IMR-90 (cell line): Measurements from ENCODE around the gene CCDC171. TPM values are rescaled to one million over a fixed set of nuclear protein-coding genes. Genes with fewer than 3 reads are reported as not detected.

Source experiments
- ATAC-seq: fragments of 200-7000 bp; cut with Tn5 transposase; 2 replicates; pipeline ENCODE4 v1.9.1; 2020; ENCODE audit warnings: low read depth, mild to moderate bottlenecking, moderate library complexity
- BruUV-seq: library from RNA; stranded (reverse); fragments of 400-500 nt; replicated peaks from 2 replicates; lab custom pipeline; 2021; lab: Mats Ljungman, UMichigan
- CTCF ChIA-PET: fragments of 300-600 bp; formaldehyde crosslinking; extraction: SDS; loops from one replicate; lab custom pipeline; 2021; ENCODE audit warnings: antibody characterized with exemption; lab: Yijun Ruan, JAX
- POLR2A ChIA-PET: fragments of 300-600 bp; sonication (Branson Sonifier 250); formaldehyde crosslinking; loops from one replicate; lab custom pipeline; 2022; ENCODE audit warnings: antibody characterized with exemption; ENCODE audit not compliant: unreplicated experiment; lab: Charles Lee
- DNase-seq: peaks from one replicate; pipeline ENCODE4 v3.0.0; 2013
- H2AFZ ChIP-seq: replicated peaks from 2 replicates; pipeline ENCODE3; 2013; ENCODE audit warnings: low read length, mild to moderate bottlenecking; ENCODE audit not compliant: poor library complexity
- H2AK5ac ChIP-seq: 2 replicates; pipeline ENCODE4 v1.6.1; 2013; ENCODE audit warnings: low read depth, low read length, inconsistent platforms
- H2AK9ac ChIP-seq: replicated peaks from 2 replicates; pipeline ENCODE3; 2013; ENCODE audit warnings: mild to moderate bottlenecking, low read depth, low read length, moderate library complexity; ENCODE audit not compliant: poor library complexity
- H2BK120ac ChIP-seq: 2 replicates; pipeline ENCODE4 v1.6.1; 2013; ENCODE audit warnings: low read depth, low read length, inconsistent platforms
- H2BK15ac ChIP-seq: 3 replicates; pipeline ENCODE4 v1.6.1; 2013; ENCODE audit warnings: low read depth, low read length, inconsistent platforms
- H2BK20ac ChIP-seq: 2 replicates; pipeline ENCODE4 v1.6.1; 2013; ENCODE audit warnings: low read depth, mild to moderate bottlenecking, inconsistent platforms, low read length, moderate library complexity
- H2BK5ac ChIP-seq: 2 replicates; pipeline ENCODE4 v1.6.1; 2013; ENCODE audit warnings: mild to moderate bottlenecking, low read depth, low read length, inconsistent platforms; ENCODE audit not compliant: poor library complexity, severe bottlenecking
- H3K14ac ChIP-seq: replicated peaks from 2 replicates; pipeline ENCODE4 v1.6.1; 2013; ENCODE audit warnings: low read depth, low read length, inconsistent platforms
- H3K18ac ChIP-seq: 2 replicates; pipeline ENCODE4 v1.6.1; 2013; ENCODE audit warnings: low read depth, low read length, control low read depth
- H3K23ac ChIP-seq: 2 replicates; pipeline ENCODE4 v1.6.1; 2013; ENCODE audit warnings: low read depth, low read length, inconsistent platforms
- H3K27ac ChIP-seq: 2 replicates; pipeline ENCODE4 v1.5.1; 2013; ENCODE audit warnings: mild to moderate bottlenecking, control low read depth, low read length; ENCODE audit not compliant: insufficient read depth
- H3K27me3 ChIP-seq: 2 replicates; pipeline ENCODE4 v1.6.1; 2013; ENCODE audit warnings: low read length; ENCODE audit not compliant: control insufficient read depth, insufficient read depth
- H3K36me3 ChIP-seq: 2 replicates; pipeline ENCODE4 v1.6.1; 2013; ENCODE audit warnings: low read length, mixed read lengths; ENCODE audit not compliant: control insufficient read depth, insufficient read depth
- H3K4ac ChIP-seq: 2 replicates; pipeline ENCODE4 v1.6.1; 2013; ENCODE audit warnings: low read depth, low read length, inconsistent platforms
- H3K4me1 ChIP-seq: 2 replicates; pipeline ENCODE4 v1.6.1; 2013; ENCODE audit warnings: low read length, mixed read lengths; ENCODE audit not compliant: control insufficient read depth, insufficient read depth
- H3K4me2 ChIP-seq: 2 replicates; pipeline ENCODE4 v1.6.1; 2013; ENCODE audit warnings: low read depth, mild to moderate bottlenecking, control low read depth, low read length, moderate library complexity
- H3K4me3 ChIP-seq: 2 replicates; pipeline ENCODE4 v1.5.1; 2013; ENCODE audit warnings: low read depth, mild to moderate bottlenecking, control low read depth, low read length, moderate library complexity; ENCODE audit not compliant: insufficient read depth
- H3K56ac ChIP-seq: 2 replicates; pipeline ENCODE4 v1.6.1; 2013; ENCODE audit warnings: low read length, inconsistent platforms; ENCODE audit not compliant: insufficient read depth; ENCODE audit errors: extremely low read depth
- H3K79me1 ChIP-seq, 2 experiments: 2 replicates each; pipeline ENCODE4 v1.6.1; 2013; ENCODE audit warnings: low read length in 2 of 2, inconsistent platforms in 1 of 2, low read depth in 1 of 2
- H3K9ac ChIP-seq: 2 replicates; pipeline ENCODE4 v1.6.1; 2013; ENCODE audit warnings: low read depth, low read length, control low read depth
- H3K9me1 ChIP-seq: 2 replicates; pipeline ENCODE4 v1.6.1; 2013; ENCODE audit warnings: low read length, inconsistent platforms; ENCODE audit not compliant: insufficient read depth
- H3K9me3 ChIP-seq: 2 replicates; pipeline ENCODE4 v1.6.1; 2013; ENCODE audit warnings: low read length; ENCODE audit not compliant: control insufficient read depth, insufficient read depth
- H4K20me1 ChIP-seq: 2 replicates; pipeline ENCODE4 v1.6.1; 2013; ENCODE audit warnings: low read length, inconsistent platforms; ENCODE audit not compliant: insufficient read depth
- H4K5ac ChIP-seq: 2 replicates; pipeline ENCODE4 v1.6.1; 2013; ENCODE audit warnings: mild to moderate bottlenecking, low read depth, low read length, control low read depth
- H4K8ac ChIP-seq, 2 experiments: 2 replicates each; pipeline ENCODE4 v1.6.1; 2013; ENCODE audit warnings: low read depth in 2 of 2, low read length in 2 of 2, control low read depth in 1 of 2, inconsistent platforms in 1 of 2
- H4K91ac ChIP-seq: 2 replicates; pipeline ENCODE4 v1.6.1; 2013; ENCODE audit warnings: low read depth, low read length, inconsistent platforms; ENCODE audit not compliant: insufficient read depth
- BHLHE40 ChIP-seq: fragments of 150-350 bp; IDR thresholded peaks from 2 replicates; pipeline ENCODE4 v1.6.1; 2016; ENCODE audit warnings: mild to moderate bottlenecking, low read depth, low read length
- CEBPB ChIP-seq: IDR thresholded peaks from 2 replicates; pipeline ENCODE4 v1.6.1; 2012; ENCODE audit warnings: low read depth, low read length, improper control_type of control experiment
- CHD1 ChIP-seq: IDR thresholded peaks from 2 replicates; pipeline ENCODE4 v1.6.1; 2012; ENCODE audit warnings: low read depth, low read length, improper control_type of control experiment
- CTCF ChIP-seq: conservative IDR thresholded peaks from 2 replicates; pipeline ENCODE4 v1.5.1; 2012; ENCODE audit warnings: mild to moderate bottlenecking, low read depth, low read length, improper control_type of control experiment
- FOS ChIP-seq: fragments of 150-350 bp; IDR thresholded peaks from 2 replicates; pipeline ENCODE4 v1.6.1; 2016; ENCODE audit warnings: low read depth, low read length
- MAFK ChIP-seq: IDR thresholded peaks from 2 replicates; pipeline ENCODE4 v1.6.1; 2012; ENCODE audit warnings: low read depth, low read length, improper control_type of control experiment
- MAZ ChIP-seq: IDR thresholded peaks from 2 replicates; pipeline ENCODE4 v1.6.1; 2012; ENCODE audit warnings: low read depth, mild to moderate bottlenecking, low read length, improper control_type of control experiment, moderate library complexity, borderline replicate concordance
- MXI1 ChIP-seq: IDR thresholded peaks from 2 replicates; pipeline ENCODE4 v1.6.1; 2012; ENCODE audit warnings: low read depth, mild to moderate bottlenecking, low read length, moderate library complexity, borderline replicate concordance
- NFE2L2 ChIP-seq: fragments of 150-350 bp; IDR thresholded peaks from 2 replicates; pipeline ENCODE4 v1.6.1; 2016; ENCODE audit warnings: low read depth, mild to moderate bottlenecking, low read length
- POLR2A ChIP-seq: IDR thresholded peaks from 2 replicates; pipeline ENCODE4 v1.6.1; 2012; ENCODE audit warnings: mild to moderate bottlenecking, low read depth, low read length
- RAD21 ChIP-seq: IDR thresholded peaks from 2 replicates; pipeline ENCODE4 v1.6.1; 2012; ENCODE audit warnings: low read length, improper control_type of control experiment
- RCOR1 ChIP-seq: IDR thresholded peaks from 2 replicates; pipeline ENCODE4 v1.6.1; 2012; ENCODE audit warnings: mild to moderate bottlenecking, low read length, improper control_type of control experiment; ENCODE audit not compliant: insufficient replicate concordance
- RFX5 ChIP-seq: IDR thresholded peaks from 2 replicates; pipeline ENCODE4 v1.8.0; 2012; ENCODE audit warnings: low read depth, mild to moderate bottlenecking, low read length, moderate library complexity
- SMC3 ChIP-seq: fragments of 150-350 bp; IDR thresholded peaks from 2 replicates; pipeline ENCODE4 v1.6.1; 2016; ENCODE audit warnings: low read depth, mild to moderate bottlenecking, antibody characterized with exemption, low read length, moderate library complexity
- USF2 ChIP-seq: fragments of 150-350 bp; IDR thresholded peaks from 2 replicates; pipeline ENCODE4 v1.6.1; 2017; ENCODE audit warnings: mild to moderate bottlenecking, antibody characterized with exemption, low read length, low read depth
- dilution Hi-C: fragments of 300-500 bp; cut with HindIII; formaldehyde crosslinking; loops from one replicate; pipeline ENCODE4 v1.14.3; 2018; ENCODE audit warnings: low sequenced_read_pairs; ENCODE audit not compliant: unreplicated experiment
- in situ Hi-C: fragments of 300-500 bp; cut with MboI; formaldehyde crosslinking; loops from 3 replicates; pipeline ENCODE4 v1.14.3; 2019; ENCODE audit warnings: low sequenced_read_pairs, inconsistent platforms, mixed read lengths
- intact Hi-C: fragments of 100-400 bp; cut with micrococcal nuclease; formaldehyde crosslinking; loops from 2 replicates; pipeline ENCODE4 v1.10.0; 2022
- polyA plus RNA-seq, 3 experiments: library from polyadenylated mRNA; depleted of rRNA; stranded (reverse); fragments of >200 nt; gene quantifications; 2 replicates each; pipeline ENCODE4 v1.2.3, GENCODE V29; 2012; ENCODE audit warnings: low replicate concordance in 1 of 3
- total RNA-seq: library from RNA; depleted of rRNA; stranded (reverse); fragments of >200 nt; gene quantifications from 2 replicates; pipeline ENCODE4 v1.2.3, GENCODE V29; 2012
- TF ChIP-seq, protein P1 (sequence below): fragments of 150-350 bp; IDR thresholded peaks from 2 replicates; pipeline ENCODE4 v1.6.1; 2016; ENCODE audit warnings: low read depth, mild to moderate bottlenecking, low read length, moderate library complexity, borderline replicate concordance

CCDC171 gene
- total and polyA plus RNA-seq, 2 of the 4 experiments (the other 2 are of a cell fraction) = 0.63 to 2.2 TPM

- CTCF ChIA-PET = no interaction called here
- Histone ChIP-seq H4K91ac (no peak overlapping the region), H2BK120ac (no peak overlapping the region)
These were observed 362.9 kb downstream of the CCDC171 start for GRCh38 chr9:15915711-15916110.

More at GRCh38 chr9:15915711-15916110, 362.9 kb downstream of the CCDC171 start:
- no peaks in the 10 kb centered on the region for H3K79me1 ChIP-seq
- no peak overlapping the region for H2BK15ac ChIP-seq
- TF ChIP-seq RFX5 (no peak), NFE2L2 (no peak), CTCF (no peak), BHLHE40 (no peak), MXI1 (no peak), MAZ (no peak), USF2 (no peak), FOS (no peak), CEBPB (no peak), CHD1 (no peak), POLR2A (no peak), MAFK (no peak), SMC3 (no peak), RCOR1 (no peak), RAD21 (no peak)
- TF ChIP-seq, protein P1, sequence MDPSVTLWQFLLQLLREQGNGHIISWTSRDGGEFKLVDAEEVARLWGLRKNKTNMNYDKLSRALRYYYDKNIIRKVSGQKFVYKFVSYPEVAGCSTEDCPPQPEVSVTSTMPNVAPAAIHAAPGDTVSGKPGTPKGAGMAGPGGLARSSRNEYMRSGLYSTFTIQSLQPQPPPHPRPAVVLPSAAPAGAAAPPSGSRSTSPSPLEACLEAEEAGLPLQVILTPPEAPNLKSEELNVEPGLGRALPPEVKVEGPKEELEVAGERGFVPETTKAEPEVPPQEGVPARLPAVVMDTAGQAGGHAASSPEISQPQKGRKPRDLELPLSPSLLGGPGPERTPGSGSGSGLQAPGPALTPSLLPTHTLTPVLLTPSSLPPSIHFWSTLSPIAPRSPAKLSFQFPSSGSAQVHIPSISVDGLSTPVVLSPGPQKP = no peak
- H3K27me3 ChIP-seq = no peaks in the 10 kb centered on the region
- H3K4me2 ChIP-seq = no peak overlapping the region
- no peak overlapping the region for H3K4ac ChIP-seq
- H4K8ac ChIP-seq = no peak overlapping the region
- no peak overlapping the region for H3K14ac ChIP-seq
- H3K18ac ChIP-seq = no peak overlapping the region
- dilution Hi-C loops (no loop called here), in situ Hi-C loops (no loop called here), intact Hi-C loops (no loop called here)
- BruUV-seq = no TSS peak
- no peaks in the 10 kb centered on the region for H4K20me1 ChIP-seq
- ATAC-seq (no peak), DNase-seq (no peak)
- no peak overlapping the region for H2BK20ac ChIP-seq
- POLR2A ChIA-PET = no interaction called here
- H2AK9ac ChIP-seq = no peak overlapping the region
- no peak overlapping the region for H2AFZ ChIP-seq
- peaks cover 2% of the 10 kb centered on the region for H3K9me3 ChIP-seq
- no peak overlapping the region for H2AK5ac ChIP-seq
- no peak overlapping the region for H3K27ac ChIP-seq
- H3K23ac ChIP-seq = no peak overlapping the region
- no peaks in the 10 kb centered on the region for H3K9me1 ChIP-seq
- H3K36me3 ChIP-seq = no peaks in the 10 kb centered on the region
- H3K4me3 ChIP-seq = no peak overlapping the region
- no peak overlapping the region for H2BK5ac ChIP-seq
- no peak overlapping the region for H4K5ac ChIP-seq
- no peak overlapping the region for H3K9ac ChIP-seq
- H3K56ac ChIP-seq = no peak overlapping the region
- no peaks in the 10 kb centered on the region for H3K4me1 ChIP-seq
